D721Med (cell line): Measurements from ENCODE around the gene GLP1R.

Experiments used
- DNase-seq: peaks from one replicate; pipeline ENCODE4 v3.0.0; 2011; ENCODE audit warnings: low spot score; ENCODE audit not compliant: insufficient read length
- FAIRE-seq: peaks from 2 replicates; lab custom pipeline; 2011; peaks lifted over from hg19 to GRCh38; lab: Jason Lieb, UNC
- TF ChIP-seq, protein P1 (sequence below): IDR thresholded peaks from 2 replicates; pipeline ENCODE4 v1.5.1; 2012; ENCODE audit warnings: mild to moderate bottlenecking, control low read depth; ENCODE audit not compliant: insufficient read depth; ENCODE audit errors: missing control alignments

The GLP1R gene

DNA sequence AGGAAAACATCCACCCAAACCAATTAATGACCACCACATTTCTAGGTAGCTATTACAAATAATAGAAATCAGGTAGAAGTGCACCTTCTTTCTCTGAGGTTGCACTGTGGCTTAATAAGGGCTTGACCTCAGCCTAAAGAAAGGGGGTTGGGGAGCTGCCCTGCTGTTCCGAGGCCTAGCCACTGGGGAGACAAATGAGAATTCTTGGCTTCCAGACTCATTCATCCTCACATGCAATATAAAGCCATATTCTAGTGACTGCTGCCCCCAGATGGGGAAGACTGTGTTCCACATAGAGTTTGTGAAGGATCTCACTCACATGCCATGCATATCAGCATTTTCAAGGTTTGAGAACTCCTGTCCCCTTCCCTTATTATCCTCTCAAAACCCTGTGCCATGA lies 43.5 kb downstream of the GLP1R start:
- TF ChIP-seq, protein P1, sequence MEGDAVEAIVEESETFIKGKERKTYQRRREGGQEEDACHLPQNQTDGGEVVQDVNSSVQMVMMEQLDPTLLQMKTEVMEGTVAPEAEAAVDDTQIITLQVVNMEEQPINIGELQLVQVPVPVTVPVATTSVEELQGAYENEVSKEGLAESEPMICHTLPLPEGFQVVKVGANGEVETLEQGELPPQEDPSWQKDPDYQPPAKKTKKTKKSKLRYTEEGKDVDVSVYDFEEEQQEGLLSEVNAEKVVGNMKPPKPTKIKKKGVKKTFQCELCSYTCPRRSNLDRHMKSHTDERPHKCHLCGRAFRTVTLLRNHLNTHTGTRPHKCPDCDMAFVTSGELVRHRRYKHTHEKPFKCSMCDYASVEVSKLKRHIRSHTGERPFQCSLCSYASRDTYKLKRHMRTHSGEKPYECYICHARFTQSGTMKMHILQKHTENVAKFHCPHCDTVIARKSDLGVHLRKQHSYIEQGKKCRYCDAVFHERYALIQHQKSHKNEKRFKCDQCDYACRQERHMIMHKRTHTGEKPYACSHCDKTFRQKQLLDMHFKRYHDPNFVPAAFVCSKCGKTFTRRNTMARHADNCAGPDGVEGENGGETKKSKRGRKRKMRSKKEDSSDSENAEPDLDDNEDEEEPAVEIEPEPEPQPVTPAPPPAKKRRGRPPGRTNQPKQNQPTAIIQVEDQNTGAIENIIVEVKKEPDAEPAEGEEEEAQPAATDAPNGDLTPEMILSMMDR, result peak; percentile 3
- FAIRE-seq, result no peak
- no peak for DNase-seq

DNA sequence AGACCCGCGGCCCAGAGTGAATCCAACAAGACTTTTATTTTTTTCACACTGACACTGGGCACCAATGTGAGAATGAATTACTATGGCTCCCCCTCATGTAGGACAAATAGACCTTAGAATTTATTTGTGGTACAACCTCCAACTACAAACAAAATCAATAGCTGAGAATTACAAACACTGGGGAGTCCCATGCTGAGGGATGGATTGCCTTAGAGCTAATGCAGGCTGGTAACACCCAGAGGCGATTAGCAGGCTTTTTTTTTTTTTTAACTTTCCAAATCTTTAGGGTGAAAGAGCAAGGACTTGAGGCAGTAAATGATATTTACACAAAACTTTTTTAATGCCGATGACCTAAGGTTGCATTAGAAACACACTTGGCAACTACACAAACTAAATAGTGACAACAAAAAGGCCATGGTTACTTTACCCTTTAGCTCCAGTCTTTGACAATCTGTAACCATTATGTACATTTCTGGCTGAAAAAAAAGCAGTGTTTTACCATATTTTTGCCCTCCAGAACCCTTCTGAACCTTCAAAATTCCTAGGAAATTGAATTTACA lies 44.6 kb downstream of the GLP1R start:
- TF ChIP-seq, protein P1, result no peak
- FAIRE-seq, result no peak
- no peak for DNase-seq

DNA sequence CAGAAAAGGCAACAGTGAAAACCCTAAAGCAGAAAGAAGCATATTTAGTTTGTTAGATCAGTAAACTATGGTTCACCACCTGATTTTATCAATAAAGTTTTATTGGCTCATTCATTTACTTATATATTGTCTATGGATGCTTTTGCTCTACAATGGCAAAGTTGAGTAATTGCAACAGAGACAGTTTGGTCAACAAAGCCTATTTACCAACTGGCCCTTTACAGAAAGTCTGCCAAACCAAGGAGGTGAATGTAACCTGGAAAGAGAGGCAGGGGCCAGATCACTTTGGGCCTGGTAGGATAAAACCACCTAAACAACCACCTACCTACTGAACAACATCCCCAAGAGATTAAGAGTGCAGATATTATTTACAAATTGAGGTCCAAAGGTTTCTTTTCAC lies 47.0 kb downstream of the GLP1R start:
- FAIRE-seq (no peak), DNase-seq (no peak)
- TF ChIP-seq, protein P1, result no peak

DNA sequence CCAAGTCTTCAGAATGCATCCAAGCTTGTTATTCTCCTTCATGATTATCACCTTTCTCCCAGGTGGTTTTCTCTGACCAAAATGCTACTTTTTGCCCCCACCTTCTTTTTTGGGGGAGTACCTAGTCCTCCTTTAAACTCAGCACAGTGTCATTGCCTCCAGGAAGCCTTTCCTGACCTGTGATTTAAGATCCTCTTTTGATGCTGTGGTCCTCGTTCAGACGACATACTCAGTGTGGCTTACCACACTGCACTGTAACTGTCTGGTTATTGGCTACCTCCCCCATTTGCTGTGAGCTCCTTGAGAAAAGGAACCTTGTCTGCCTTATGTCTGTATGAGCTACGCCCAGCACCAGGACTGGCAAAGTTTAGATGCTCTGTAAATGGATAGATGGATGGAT lies 51.8 kb downstream of the GLP1R start:
- TF ChIP-seq, protein P1, result no peak
- DNase-seq, result no peak
- no peak for FAIRE-seq

DNA sequence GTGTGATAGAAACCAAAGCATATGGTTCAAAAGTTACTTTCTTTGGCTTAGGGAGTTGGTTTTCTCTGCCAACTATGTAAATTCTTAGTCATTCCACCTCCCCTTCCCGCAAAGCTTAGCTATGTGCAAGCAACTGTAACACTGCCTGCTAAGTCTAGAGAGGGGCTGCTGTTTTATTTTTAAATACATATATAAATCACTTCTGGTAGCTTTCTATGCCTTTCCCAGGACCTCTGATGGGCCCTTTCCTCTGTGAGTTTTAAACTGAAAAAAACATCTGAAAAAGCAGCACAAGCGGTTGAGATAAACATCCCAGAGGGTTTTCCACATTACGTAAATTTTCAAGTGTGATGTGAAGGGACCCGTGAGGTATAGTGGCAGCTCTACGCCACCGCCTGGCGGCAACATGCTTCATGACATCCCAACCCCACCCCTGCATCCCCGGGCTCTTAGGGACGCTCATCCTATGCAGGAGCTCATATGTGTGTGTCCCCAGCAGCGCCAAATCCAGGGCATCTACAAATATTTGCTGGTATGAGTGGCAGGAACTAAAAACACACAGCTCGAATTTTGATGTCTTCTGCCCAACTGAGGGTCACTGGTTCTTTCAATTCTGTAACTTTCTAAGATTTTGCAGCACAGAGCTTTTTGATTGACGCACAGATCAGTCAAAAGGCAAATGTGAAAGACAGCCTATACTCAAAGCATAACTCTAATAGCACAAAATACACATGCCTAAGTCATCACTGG lies 53.7 kb downstream of the GLP1R start:
- TF ChIP-seq, protein P1, result no peak
- no peak for FAIRE-seq
- DNase-seq, result no peak

DNA sequence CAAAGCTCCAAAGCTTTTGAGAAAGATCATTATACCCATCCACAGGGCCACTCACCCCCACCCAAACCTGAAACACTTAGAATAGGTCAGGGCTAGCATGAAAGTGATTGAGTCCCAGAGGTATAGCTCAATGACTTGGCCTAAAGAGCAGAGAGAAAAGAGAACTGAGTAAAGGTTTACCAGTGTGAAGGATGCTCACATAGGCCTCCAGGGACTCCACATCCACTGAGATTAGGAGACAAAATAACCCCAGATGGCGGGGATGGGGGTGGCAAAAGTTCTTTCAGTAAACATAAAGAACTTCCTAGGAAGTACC lies 54.2 kb downstream of the GLP1R start:
- FAIRE-seq (no peak), DNase-seq (no peak)
- TF ChIP-seq, protein P1, result no peak

DNA sequence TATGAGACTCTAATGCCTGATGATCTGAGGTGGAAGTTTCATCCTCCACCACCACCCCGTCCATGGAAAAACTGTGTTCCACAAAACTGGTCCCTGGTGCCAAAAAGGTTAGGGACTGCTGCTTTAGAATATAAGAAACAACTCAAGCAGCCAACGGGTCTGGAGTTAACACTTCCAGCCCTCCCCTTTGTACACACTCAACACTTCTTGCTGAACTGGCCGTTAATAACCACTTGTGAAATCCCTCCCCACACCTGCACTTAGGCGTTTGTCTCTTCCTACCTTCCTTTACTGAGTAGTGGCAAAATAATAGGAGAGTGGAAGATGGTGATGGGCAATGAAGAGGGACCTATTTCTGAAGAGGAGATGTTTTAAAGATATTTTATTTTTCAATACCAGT lies 55.9 kb downstream of the GLP1R start:
- DNase-seq, result no peak
- TF ChIP-seq, protein P1, result no peak
- FAIRE-seq, result no peak
